GM23338 (cell line): Measurements from ENCODE around the gene EMID1. TPM values are rescaled to one million over a fixed set of nuclear protein-coding genes. Genes with fewer than 3 reads are reported as not detected.

ENCODE experiments used
- ATAC-seq: fragments of 200-7000 bp; cut with Tn5 transposase; 3 replicates; pipeline ENCODE4 v1.9.1; 2020
- DNase-seq: peaks from one replicate; pipeline ENCODE4 v3.0.0-alpha.2; 2015; ENCODE audit warnings: low spot score
- H2AFZ ChIP-seq: fragments of 200-600 bp; sonication (generic); 2 replicates; pipeline ENCODE4 v1.8.0; 2016; ENCODE audit warnings: antibody characterized with exemption, mild to moderate bottlenecking, moderate library complexity
- H3F3A ChIP-seq: fragments of 200-600 bp; sonication (generic); replicated peaks from 2 replicates; pipeline ENCODE4 v1.8.0; 2017; ENCODE audit warnings: antibody characterized with exemption, mixed run types, low read depth
- H3K27ac ChIP-seq: fragments of 200-600 bp; sonication (generic); 2 replicates; pipeline ENCODE4 v1.6.1; 2016; ENCODE audit warnings: low read depth
- H3K27me3 ChIP-seq: fragments of 200-600 bp; sonication (generic); 2 replicates; pipeline ENCODE4 v1.8.0; 2016; ENCODE audit warnings: mild to moderate bottlenecking, mixed run types, moderate library complexity; ENCODE audit not compliant: insufficient read depth
- H3K36me3 ChIP-seq: fragments of 200-600 bp; sonication (generic); 2 replicates; pipeline ENCODE4 v1.8.0; 2016; ENCODE audit warnings: mild to moderate bottlenecking; ENCODE audit not compliant: insufficient read depth
- H3K4me1 ChIP-seq: fragments of 200-600 bp; sonication (generic); 2 replicates; pipeline ENCODE4 v1.8.0; 2016; ENCODE audit warnings: mild to moderate bottlenecking, moderate library complexity; ENCODE audit not compliant: insufficient read depth
- H3K4me2 ChIP-seq: fragments of 200-600 bp; sonication (generic); 2 replicates; pipeline ENCODE4 v1.7.1; 2017; ENCODE audit warnings: mixed run types
- H3K4me3 ChIP-seq: fragments of 200-600 bp; sonication (generic); 2 replicates; pipeline ENCODE4 v1.6.1; 2016; ENCODE audit warnings: mixed run types
- H3K79me2 ChIP-seq: fragments of 200-600 bp; sonication (generic); replicated peaks from 2 replicates; pipeline ENCODE4 v1.8.0; 2017; ENCODE audit warnings: mild to moderate bottlenecking; ENCODE audit not compliant: insufficient read depth
- H3K9me2 ChIP-seq: fragments of 200-600 bp; sonication (generic); 2 replicates; pipeline ENCODE4 v1.8.0; 2017; ENCODE audit not compliant: insufficient read depth
- H4K20me1 ChIP-seq: fragments of 200-600 bp; sonication (generic); replicated peaks from 2 replicates; pipeline ENCODE4 v1.8.0; 2017; ENCODE audit warnings: mild to moderate bottlenecking; ENCODE audit not compliant: insufficient read depth
- H3K27ac Mint-ChIP-seq: 2 replicates; pipeline ENCODE4 v1.8.0; 2020; ENCODE audit warnings: inconsistent platforms, mild to moderate bottlenecking, moderate library complexity, mixed read lengths
- H3K27me3 Mint-ChIP-seq: 3 replicates; pipeline ENCODE4 v1.8.0; 2022; ENCODE audit warnings: low read depth, mild to moderate bottlenecking, moderate library complexity, mixed read lengths, inconsistent platforms; ENCODE audit not compliant: insufficient read depth, poor library complexity
- H3K36me3 Mint-ChIP-seq: 3 replicates; pipeline ENCODE4 v1.8.0; 2021; ENCODE audit warnings: low read depth, mild to moderate bottlenecking, inconsistent platforms, moderate library complexity, mixed read lengths
- H3K4me1 Mint-ChIP-seq: 3 replicates; pipeline ENCODE4 v1.8.0; 2020; ENCODE audit warnings: mild to moderate bottlenecking, inconsistent platforms, mixed read lengths
- H3K4me3 Mint-ChIP-seq: 3 replicates; pipeline ENCODE4 v1.8.0; 2021; ENCODE audit warnings: moderate library complexity, mild to moderate bottlenecking, inconsistent platforms, mixed read lengths
- H3K9me3 Mint-ChIP-seq: 3 replicates; pipeline ENCODE4 v1.8.0; 2020; ENCODE audit warnings: moderate library complexity, mild to moderate bottlenecking, inconsistent platforms, mixed read lengths
- CREB1 ChIP-seq: fragments of 250-450 bp; sonication (Bioruptor Pico); IDR thresholded peaks from 2 replicates; pipeline ENCODE4 v1.5.0; 2020; ENCODE audit warnings: low read depth, mild to moderate bottlenecking, moderate library complexity
- CTCF ChIP-seq, 2 experiments: fragments of 200-600 bp in 1 of 2; sonication (generic) in 1 of 2; conservative IDR thresholded peaks; 2 replicates each; pipeline versions ENCODE4 v1.5.1 to v1.6.1; 2016 to 2017; ENCODE audit warnings: antibody characterized with exemption in 2 of 2, low read depth in 2 of 2, mild to moderate bottlenecking in 2 of 2, moderate library complexity in 1 of 2
- ETS1 ChIP-seq: IDR thresholded peaks from 2 replicates; pipeline ENCODE4 v1.6.1; 2016; ENCODE audit warnings: antibody characterized with exemption
- EZH2 ChIP-seq: fragments of 200-600 bp; sonication (generic); IDR thresholded peaks from one replicate; pipeline ENCODE4 v1.8.0; 2017; ENCODE audit warnings: antibody characterized with exemption, mild to moderate bottlenecking, low read depth; ENCODE audit not compliant: unreplicated experiment
- EZH2phosphoT487 ChIP-seq: fragments of 200-600 bp; sonication (generic); IDR thresholded peaks from one replicate; pipeline ENCODE4 v1.8.1; 2018; ENCODE audit warnings: antibody characterized with exemption; ENCODE audit not compliant: unreplicated experiment
- NANOG ChIP-seq: IDR thresholded peaks from 2 replicates; pipeline ENCODE4 v1.6.1; 2016; ENCODE audit warnings: antibody characterized with exemption, borderline replicate concordance
- POLR2AphosphoS5 ChIP-seq: IDR thresholded peaks from 2 replicates; pipeline ENCODE4 v1.6.1; 2016; ENCODE audit warnings: antibody characterized with exemption, low read depth
- REST ChIP-seq: IDR thresholded peaks from one replicate; pipeline ENCODE4 v1.6.1; 2018; ENCODE audit warnings: antibody characterized with exemption; ENCODE audit not compliant: unreplicated experiment
- STAT1 ChIP-seq: IDR thresholded peaks from one replicate; pipeline ENCODE4 v1.6.1; 2016; ENCODE audit warnings: antibody characterized with exemption; ENCODE audit not compliant: unreplicated experiment
- ZNF114 ChIP-seq: fragments of 250-450 bp; sonication (Bioruptor Pico); IDR thresholded peaks from 2 replicates; pipeline ENCODE4 v1.5.0; 2020; ENCODE audit warnings: mild to moderate bottlenecking, moderate library complexity
- ZNF331 ChIP-seq: fragments of 250-450 bp; sonication (Bioruptor Pico); IDR thresholded peaks from 2 replicates; pipeline ENCODE4 v1.5.0; 2020; ENCODE audit warnings: low read depth, mild to moderate bottlenecking, moderate library complexity
- polyA plus RNA-seq: library from polyadenylated mRNA; unstranded; fragments of >200 nt; fragmentation: Nextera tagmentation; extraction: Ambion mirVana; gene quantifications from 2 replicates; pipeline ENCODE4 v1.2.1, GENCODE V29; 2016
- total RNA-seq: library from RNA; depleted of rRNA; stranded (reverse); fragments of >200 nt; shearing (Covaris generic); gene quantifications from 2 replicates; pipeline ENCODE4 v1.2.3, GENCODE V29; 2014

The EMID1 gene
- total and polyA plus RNA-seq, 2 experiments from 2014 or later, result 3.0 to 13.4 TPM

- Mint-ChIP-seq H3K9me3 (peaks cover 5% of the 10 kb centered on the region; the same call in 2 of the 3 replicates), H3K27me3 (peaks cover 7% of the 10 kb centered on the region), H3K36me3 (peaks cover 3% of the 10 kb centered on the region; the same call in 2 of the 3 replicates), H3K4me1 (peaks cover 3% of the 10 kb centered on the region; the same call in 1 of the 3 replicates), H3K27ac (no peak overlapping the region), H3K4me3 (no peak overlapping the region)
- no peaks in the 10 kb centered on the region for H3K4me1 ChIP-seq
- H3K36me3 ChIP-seq, result no peaks in the 10 kb centered on the region
- no peaks in the 10 kb centered on the region for H3F3A ChIP-seq
- DNase-seq (no peak), ATAC-seq (no peak)
- TF ChIP-seq CTCF (conservative IDR thresholded peaks at IDR 0.05; ENCODE audit: low read depth in 2 of 2) (no peak), NANOG (no peak), EZH2 (no peak), ZNF331 (no peak), CREB1 (no peak), REST (no peak), ETS1 (no peak), STAT1 (no peak), EZH2phosphoT487 (no peak), ZNF114 (CRISPR knock-in tag) (no peak), POLR2AphosphoS5 (no peak)
- no peak overlapping the region for H3K4me3 ChIP-seq
- no peak overlapping the region for H3K27ac ChIP-seq
- no peaks in the 10 kb centered on the region for H3K27me3 ChIP-seq
- H2AFZ ChIP-seq, result no peak overlapping the region
- no peaks in the 10 kb centered on the region for H3K79me2 ChIP-seq
- H4K20me1 ChIP-seq, result no peaks in the 10 kb centered on the region
- H3K4me2 ChIP-seq, result no peak overlapping the region
- no peaks in the 10 kb centered on the region for H3K9me2 ChIP-seq
Observed at GRCh38 chr22:29197096-29197495, 8.6 kb upstream of the EMID1 start.
